OCI-LY7 (cell line): ENCODE data around the gene TP53AIP1. TPM values are rescaled to one million over a fixed set of nuclear protein-coding genes. Genes with fewer than 3 reads are reported as not detected.
"Not testable (repeated sequence)": the region's sequence is repeated elsewhere in the genome, so short reads cannot be mapped to it uniquely, and the experiment has no call there.

Experiments
- BruUV-seq: library from RNA; stranded (reverse); fragments of 400-500 nt; replicated peaks from 2 replicates; lab custom pipeline; 2021; lab: Mats Ljungman, UMichigan
- CTCF ChIA-PET: fragments of 300-600 bp; sonication (Branson Sonifier 250); formaldehyde crosslinking; loops from one replicate; lab custom pipeline; 2022; ENCODE audit warnings: antibody characterized with exemption; ENCODE audit not compliant: unreplicated experiment; lab: Charles Lee
- POLR2A ChIA-PET: fragments of 300-600 bp; sonication (Branson Sonifier 250); formaldehyde crosslinking; loops from one replicate; lab custom pipeline; 2022; ENCODE audit warnings: antibody characterized with exemption; lab: Charles Lee
- DNase-seq: peaks from one replicate; pipeline ENCODE4 v3.0.0-alpha.2; 2015; ENCODE audit warnings: low spot score
- H2AFZ ChIP-seq: fragments of 200-600 bp; sonication (generic), shearing (Covaris generic); 2 replicates; pipeline ENCODE4 v1.6.1; 2014; ENCODE audit warnings: mild to moderate bottlenecking, antibody characterized with exemption, low read length, moderate library complexity
- H3K27ac ChIP-seq: fragments of 200-600 bp; sonication (generic); 2 replicates; pipeline ENCODE4 v1.5.1; 2014; ENCODE audit warnings: mixed run types, low read depth, mild to moderate bottlenecking, moderate library complexity, low read length, inconsistent platforms; ENCODE audit not compliant: poor library complexity, severe bottlenecking
- H3K36me3 ChIP-seq: fragments of 200-600 bp; sonication (generic); 2 replicates; pipeline ENCODE4 v1.6.1; 2014; ENCODE audit warnings: mild to moderate bottlenecking, antibody characterized with exemption, low read length, moderate library complexity, mixed read lengths; ENCODE audit not compliant: insufficient read depth
- H3K4me1 ChIP-seq: fragments of 200-600 bp; sonication (generic); 2 replicates; pipeline ENCODE4 v1.5.1; 2014; ENCODE audit warnings: mild to moderate bottlenecking, low read length; ENCODE audit not compliant: insufficient read depth, poor library complexity, severe bottlenecking
- H3K4me2 ChIP-seq: fragments of 200-600 bp; sonication (generic); 2 replicates; pipeline ENCODE4 v1.6.1; 2014; ENCODE audit warnings: mild to moderate bottlenecking, low read length
- H3K4me3 ChIP-seq: fragments of 200-600 bp; sonication (generic); 2 replicates; pipeline ENCODE4 v1.5.1; 2014; ENCODE audit warnings: mild to moderate bottlenecking, low read depth, low read length; ENCODE audit not compliant: poor library complexity, severe bottlenecking
- H3K79me2 ChIP-seq: fragments of 200-600 bp; sonication (generic); 2 replicates; pipeline ENCODE4 v1.6.1; 2016; ENCODE audit warnings: low read depth, mild to moderate bottlenecking, low read length, moderate library complexity, mixed read lengths; ENCODE audit not compliant: insufficient read depth
- H3K9me2 ChIP-seq: fragments of 200-600 bp; sonication (generic); 2 replicates; pipeline ENCODE4 v1.6.1; 2016; ENCODE audit warnings: mild to moderate bottlenecking, low read length, mixed read lengths; ENCODE audit not compliant: insufficient read depth
- H3K9me3 ChIP-seq: fragments of 200-600 bp; sonication (generic); 2 replicates; pipeline ENCODE4 v1.6.1; 2014; ENCODE audit warnings: mild to moderate bottlenecking, mixed run types, low read length, mixed read lengths
- H4K20me1 ChIP-seq: fragments of 200-600 bp; sonication (generic); 2 replicates; pipeline ENCODE4 v1.6.1; 2014; ENCODE audit warnings: mild to moderate bottlenecking, antibody characterized with exemption, low read length, moderate library complexity, mixed read lengths; ENCODE audit not compliant: insufficient read depth
- EZH2phosphoT487 ChIP-seq: fragments of 200-600 bp; sonication (generic); IDR thresholded peaks from 2 replicates; pipeline ENCODE4 v1.6.1; 2018; ENCODE audit warnings: low read depth, borderline replicate concordance, mild to moderate bottlenecking, mixed run types, antibody characterized with exemption, low read length, moderate library complexity, mixed read lengths
- intact Hi-C: fragments of 100-400 bp; cut with micrococcal nuclease; formaldehyde crosslinking; loops from one replicate; pipeline ENCODE4 v1.10.0; 2022; ENCODE audit not compliant: unreplicated experiment
- total RNA-seq, 2 experiments: library from RNA; depleted of rRNA in 1 of 2; stranded (reverse); fragments of >200 nt in 1 of 2; shearing (Covaris generic) in 1 of 2; gene quantifications; 2 replicates each; pipeline ENCODE4 v1.2.3, GENCODE V29; 2014 to 2022
- TF ChIP-seq, protein P1 (sequence below): fragments of 200-600 bp; sonication (generic); conservative IDR thresholded peaks from 2 replicates; pipeline ENCODE4 v1.5.1; 2014; ENCODE audit warnings: mild to moderate bottlenecking, antibody characterized with exemption, low read length, moderate library complexity, mixed read lengths

TP53AIP1 gene
- total RNA-seq, 2 experiments from 2014 or later: not detected

DNA sequence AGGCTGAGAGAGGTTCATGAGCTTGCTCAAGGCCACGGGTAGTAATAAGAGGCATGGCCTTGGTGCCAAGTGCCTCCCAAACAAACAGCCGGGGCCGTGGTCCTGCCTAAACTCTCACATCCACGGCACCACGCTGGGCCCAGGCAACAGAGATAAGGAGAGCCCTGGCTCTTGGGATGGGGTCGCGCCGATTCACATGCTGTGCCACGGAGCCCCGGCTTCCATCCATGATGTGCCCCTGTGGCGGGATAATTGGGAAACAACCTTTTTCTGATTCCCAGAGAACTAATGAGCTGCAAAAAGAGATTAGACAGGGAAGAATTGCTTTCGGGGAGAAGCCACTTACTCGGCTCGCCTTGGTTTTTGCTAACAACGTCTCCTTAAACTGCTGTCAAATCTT, 22.0 kb downstream of the TP53AIP1 start:
- CTCF ChIA-PET: no interaction called here
- H3K79me2 ChIP-seq: no peaks in the 10 kb centered on the region
- no peak overlapping the region for H3K27ac ChIP-seq
- no TSS peak for BruUV-seq
- no peaks in the 10 kb centered on the region for H4K20me1 ChIP-seq
- POLR2A ChIA-PET: no interaction called here
- H3K9me3 ChIP-seq: no peaks in the 10 kb centered on the region
- no peaks in the 10 kb centered on the region for H3K4me1 ChIP-seq
- no peaks in the 10 kb centered on the region for H3K36me3 ChIP-seq
- no peak overlapping the region for H3K4me2 ChIP-seq
- intact Hi-C loops: no loop called here
- no peaks in the 10 kb centered on the region for H3K9me2 ChIP-seq
- no peak overlapping the region for H2AFZ ChIP-seq
- DNase-seq: no peak
- H3K4me3 ChIP-seq: no peak overlapping the region
- TF ChIP-seq EZH2phosphoT487: no peak
- TF ChIP-seq, protein P1, sequence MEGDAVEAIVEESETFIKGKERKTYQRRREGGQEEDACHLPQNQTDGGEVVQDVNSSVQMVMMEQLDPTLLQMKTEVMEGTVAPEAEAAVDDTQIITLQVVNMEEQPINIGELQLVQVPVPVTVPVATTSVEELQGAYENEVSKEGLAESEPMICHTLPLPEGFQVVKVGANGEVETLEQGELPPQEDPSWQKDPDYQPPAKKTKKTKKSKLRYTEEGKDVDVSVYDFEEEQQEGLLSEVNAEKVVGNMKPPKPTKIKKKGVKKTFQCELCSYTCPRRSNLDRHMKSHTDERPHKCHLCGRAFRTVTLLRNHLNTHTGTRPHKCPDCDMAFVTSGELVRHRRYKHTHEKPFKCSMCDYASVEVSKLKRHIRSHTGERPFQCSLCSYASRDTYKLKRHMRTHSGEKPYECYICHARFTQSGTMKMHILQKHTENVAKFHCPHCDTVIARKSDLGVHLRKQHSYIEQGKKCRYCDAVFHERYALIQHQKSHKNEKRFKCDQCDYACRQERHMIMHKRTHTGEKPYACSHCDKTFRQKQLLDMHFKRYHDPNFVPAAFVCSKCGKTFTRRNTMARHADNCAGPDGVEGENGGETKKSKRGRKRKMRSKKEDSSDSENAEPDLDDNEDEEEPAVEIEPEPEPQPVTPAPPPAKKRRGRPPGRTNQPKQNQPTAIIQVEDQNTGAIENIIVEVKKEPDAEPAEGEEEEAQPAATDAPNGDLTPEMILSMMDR: no peak

DNA sequence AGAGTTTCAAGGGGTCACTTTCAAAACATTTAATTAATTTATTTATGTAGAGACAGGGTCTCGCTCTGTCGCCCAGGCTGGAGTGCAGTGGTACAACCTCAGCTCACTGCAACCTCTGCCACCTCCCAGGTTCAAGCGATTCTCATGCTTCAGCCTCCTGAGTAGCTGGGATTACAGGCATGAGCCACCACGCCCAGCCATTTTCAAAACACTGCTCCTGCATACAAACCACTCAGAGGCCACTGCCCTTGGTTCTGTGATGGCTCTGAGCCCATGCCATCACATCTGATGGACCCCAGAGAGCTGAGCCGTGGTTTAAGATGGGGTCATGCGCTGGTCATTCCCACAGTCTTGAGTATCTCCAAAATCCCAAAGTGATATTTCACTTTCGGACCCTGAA, 23.0 kb downstream of the TP53AIP1 start:
- H4K20me1 ChIP-seq, BruUV-seq, H3K27ac ChIP-seq, intact Hi-C loops, H3K4me2 ChIP-seq, H3K36me3 ChIP-seq, H3K9me3 ChIP-seq, H3K4me3 ChIP-seq, H2AFZ ChIP-seq, POLR2A ChIA-PET, H3K4me1 ChIP-seq, H3K79me2 ChIP-seq, H3K9me2 ChIP-seq, CTCF ChIA-PET, DNase-seq: not testable (repeated sequence)

DNA sequence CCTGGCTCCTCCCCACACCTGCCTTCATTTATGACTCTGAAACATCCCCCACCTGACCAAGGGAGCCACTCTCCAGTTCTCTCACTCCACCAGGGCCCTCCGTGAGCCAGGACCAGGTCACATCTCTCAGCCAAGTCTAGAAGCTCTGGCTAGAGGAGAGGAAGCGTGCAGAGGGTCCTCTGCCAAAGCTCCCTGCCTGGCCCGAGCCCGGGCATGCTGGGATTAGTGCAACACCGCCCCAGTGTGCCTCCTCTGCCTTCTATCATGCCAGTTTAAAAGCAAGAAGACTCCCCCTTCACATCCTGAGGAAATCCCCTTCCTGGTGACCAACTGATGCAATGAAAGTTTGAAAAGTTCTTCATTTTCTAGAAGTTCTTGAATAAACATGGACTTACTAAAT, 23.5 kb downstream of the TP53AIP1 start:
- Histone ChIP-seq H3K79me2 (no peaks in the 10 kb centered on the region), H3K4me2 (no peak overlapping the region), H3K9me3 (no peaks in the 10 kb centered on the region), H3K27ac (no peak overlapping the region), H4K20me1 (no peaks in the 10 kb centered on the region), H2AFZ (no peak overlapping the region), H3K4me1 (no peaks in the 10 kb centered on the region), H3K36me3 (no peaks in the 10 kb centered on the region), H3K4me3 (no peak overlapping the region), H3K9me2 (no peaks in the 10 kb centered on the region)
- intact Hi-C loops: no loop called here
- ChIA-PET CTCF (no interaction called here), POLR2A (no interaction called here)
- BruUV-seq: no TSS peak
- no peak for DNase-seq
- TF ChIP-seq, protein P1: no peak
- TF ChIP-seq EZH2phosphoT487: no peak
